HCT116 (cell line): ENCODE results near the gene SIAH2. TPM values are rescaled to one million over a fixed set of nuclear protein-coding genes. Genes with fewer than 3 reads are reported as not detected.

Experiments used
- ATAC-seq: fragments of 200-7000 bp; cut with Tn5 transposase; 2 replicates; pipeline ENCODE4 v1.9.1; 2020; ENCODE audit warnings: mild to moderate bottlenecking, moderate library complexity
- BruUV-seq: library from RNA; stranded (reverse); fragments of 400-500 nt; replicated peaks from 2 replicates; lab custom pipeline; 2021; lab: Mats Ljungman, UMichigan
- CTCF ChIA-PET: fragments of 300-600 bp; sonication (Branson Sonifier 250); formaldehyde crosslinking; loops from one replicate; lab custom pipeline; 2021; ENCODE audit warnings: antibody characterized with exemption; lab: Charles Lee
- POLR2A ChIA-PET: fragments of 300-600, 350-600 bp; sonication (Branson Sonifier 250); formaldehyde crosslinking; loops from one replicate; lab custom pipeline; 2021; ENCODE audit warnings: antibody characterized with exemption; lab: Charles Lee
- RAD21 ChIA-PET, 2 experiments: fragments of 300-600 bp; sonication (Branson Sonifier 250); formaldehyde crosslinking; loops; one replicate each; lab custom pipeline; 2023; ENCODE audit warnings: low total read pairs in 2 of 2; ENCODE audit not compliant: uncharacterized antibody in 2 of 2, unreplicated experiment in 2 of 2, low non-redundant PET in 1 of 2; lab: Charles Lee
- DNase-seq: peaks from one replicate; pipeline ENCODE4 v3.0.0-alpha.2; 2010; ENCODE audit warnings: low read depth, low spot score
- H2AFZ ChIP-seq: fragments of 200-600 bp; shearing (Covaris generic), sonication (generic); 2 replicates; pipeline ENCODE4 v1.6.1; 2017; ENCODE audit warnings: low read depth, mixed run types, mixed read lengths, antibody characterized with exemption, low read length; ENCODE audit not compliant: poor library complexity, severe bottlenecking
- H3K27ac ChIP-seq: 2 replicates; pipeline ENCODE4 v1.5.1; 2012; ENCODE audit warnings: low read depth, low read length
- H3K27me3 ChIP-seq: fragments of 200-600 bp; sonication (generic); 2 replicates; pipeline ENCODE4 v1.6.1; 2016; ENCODE audit warnings: mixed run types, low read length, mixed read lengths; ENCODE audit not compliant: insufficient read depth
- H3K36me3 ChIP-seq, 2 experiments: fragments of 200-500 bp in 1 of 2; fragments of 200-600 bp in 1 of 2; sonication (Bioruptor generic) in 1 of 2; sonication (generic) in 1 of 2; 2 replicates each; pipeline versions ENCODE4 v1.5.1 to v1.6.1; 2014 to 2016; ENCODE audit warnings: low read length in 2 of 2, inconsistent platforms in 1 of 2, mixed read lengths in 1 of 2, mixed run types in 1 of 2; ENCODE audit not compliant: insufficient read depth in 2 of 2, control insufficient read depth in 1 of 2
- H3K4me1 ChIP-seq, 2 experiments: fragments of 200-600 bp in 1 of 2; sonication (generic) in 1 of 2; 2 replicates each; pipeline versions ENCODE4 v1.5.1 to v1.6.1; 2012 to 2017; ENCODE audit warnings: low read length in 2 of 2, inconsistent platforms in 1 of 2, mild to moderate bottlenecking in 1 of 2, mixed read lengths in 1 of 2, mixed run types in 1 of 2, moderate library complexity in 1 of 2; ENCODE audit not compliant: insufficient read depth in 2 of 2, control insufficient read depth in 1 of 2
- H3K4me2 ChIP-seq: fragments of 200-600 bp; sonication (generic); 2 replicates; pipeline ENCODE4 v1.6.1; 2017; ENCODE audit warnings: mixed run types, low read length, mixed read lengths
- H3K4me3 ChIP-seq, 2 experiments: fragments of 200-600 bp in 1 of 2; sonication (generic) in 1 of 2; replicated peaks in 1 of 2; 2 replicates each; pipeline ENCODE4 v1.5.1; 2011 to 2016; ENCODE audit warnings: low read length in 2 of 2, control low read depth in 1 of 2, low read depth in 1 of 2, mild to moderate bottlenecking in 1 of 2, mixed read lengths in 1 of 2, mixed run types in 1 of 2
- H3K79me2 ChIP-seq: fragments of 200-600 bp; sonication (generic); 2 replicates; pipeline ENCODE4 v1.6.1; 2017; ENCODE audit warnings: mild to moderate bottlenecking, mixed run types, low read length, moderate library complexity, mixed read lengths; ENCODE audit not compliant: insufficient read depth
- H3K9ac ChIP-seq: fragments of 200-600 bp; sonication (generic); 2 replicates; pipeline ENCODE4 v1.6.1; 2016; ENCODE audit warnings: low read length, mixed read lengths
- H3K9me2 ChIP-seq: fragments of 200-600 bp; sonication (generic), shearing (Covaris generic); 2 replicates; pipeline ENCODE4 v1.6.1; 2017; ENCODE audit warnings: mixed run types, mild to moderate bottlenecking, moderate library complexity; ENCODE audit not compliant: insufficient read depth
- H3K9me3 ChIP-seq, 2 experiments: fragments of 200-500 bp in 1 of 2; fragments of 200-600 bp in 1 of 2; sonication (Bioruptor generic) in 1 of 2; sonication (generic) in 1 of 2; 2 replicates each; pipeline ENCODE4 v1.6.1; 2014 to 2017; ENCODE audit warnings: low read length in 2 of 2, mixed read lengths in 2 of 2, inconsistent platforms in 1 of 2, low read depth in 1 of 2, mild to moderate bottlenecking in 1 of 2, mixed run types in 1 of 2, moderate library complexity in 1 of 2; ENCODE audit not compliant: control insufficient read depth in 1 of 2, insufficient read depth in 1 of 2
- H4K20me1 ChIP-seq: fragments of 200-600 bp; sonication (generic), shearing (Covaris generic); 2 replicates; pipeline ENCODE4 v1.6.1; 2017; ENCODE audit warnings: mixed run types, mild to moderate bottlenecking, moderate library complexity; ENCODE audit not compliant: insufficient read depth
- ELF1 ChIP-seq: IDR thresholded peaks from 2 replicates; pipeline ENCODE4 v1.6.1; 2012; ENCODE audit warnings: low read depth, borderline replicate concordance
- FOSL1 ChIP-seq: IDR thresholded peaks from 2 replicates; pipeline ENCODE4 v1.6.1; 2012; ENCODE audit warnings: low read depth
- intact Hi-C: fragments of 100-400 bp; cut with micrococcal nuclease; formaldehyde crosslinking; loops from 2 replicates; pipeline ENCODE4 v1.10.0; 2022
- total RNA-seq: library from RNA; stranded (reverse); gene quantifications from one replicate; pipeline ENCODE4 v1.2.1, GENCODE V29; 2021; ENCODE audit not compliant: unreplicated experiment
- TF ChIP-seq, protein P1 (sequence below): IDR thresholded peaks from 2 replicates; pipeline ENCODE4 v1.6.1; 2011; ENCODE audit warnings: mild to moderate bottlenecking, low read length, moderate library complexity; ENCODE audit not compliant: insufficient replicate concordance; ENCODE audit errors: extremely low read depth

The SIAH2 gene
- total RNA-seq, 1 experiment from 2014 or later: 39.9 TPM

DNA sequence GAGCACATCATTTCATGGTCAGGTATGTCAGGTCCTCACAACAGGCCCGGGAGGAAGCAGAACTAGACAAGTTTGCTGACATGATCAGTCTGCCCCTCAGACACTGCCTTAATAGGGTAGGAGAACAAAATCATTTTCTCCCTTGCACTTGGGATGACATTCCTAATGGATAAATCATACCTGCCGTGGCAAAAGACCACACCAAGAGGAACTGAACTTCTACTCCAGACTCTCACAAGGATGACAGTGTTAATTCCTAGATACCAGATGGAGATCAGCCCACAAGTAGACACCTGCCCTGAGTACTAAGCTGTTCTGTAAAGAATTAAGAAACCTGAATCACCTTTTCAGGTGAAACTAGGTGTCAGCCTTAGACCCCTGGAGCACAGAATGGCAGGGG is 19.5 kb downstream of the SIAH2 start:
- no TSS peak for BruUV-seq
- no peak overlapping the region for H2AFZ ChIP-seq
- H3K27ac ChIP-seq: peak overlapping the region; percentile 14; the same call in 1 of the 2 replicates
- ChIA-PET POLR2A (interaction anchor here (0.5 kb wide), 1 partner anchor 18 kb away, joined by 3 read pairs; no protein-coding TSS in a partner anchor), CTCF (no interaction called here), RAD21 (no interaction called here)
- H3K36me3 ChIP-seq: peaks cover 3 to 5% of the 10 kb centered on the region in 2 experiments; a peak in 1 of 4 replicates
- peaks cover 19 to 50% of the 10 kb centered on the region in 2 experiments for H3K4me1 ChIP-seq
- peak overlapping the region; percentile 35 for H3K4me2 ChIP-seq
- no peaks in the 10 kb centered on the region for H3K9me3 ChIP-seq
- no peak for TF ChIP-seq ELF1
- peak; percentile 37; the same call in 1 of the 2 replicates for TF ChIP-seq FOSL1
- intact Hi-C loops: no loop called here
- H3K9me2 ChIP-seq: no peaks in the 10 kb centered on the region
- peak; percentile 40; the same call in 1 of the 2 replicates for ATAC-seq
- H3K9ac ChIP-seq: 0 out of 2 replicates have a peak overlapping the region, but pooled peaks have one; percentile 7
- H3K79me2 ChIP-seq: peaks cover 74% of the 10 kb centered on the region
- no peak overlapping the region for H3K4me3 ChIP-seq
- peaks cover 12% of the 10 kb centered on the region; the same call in 1 of the 2 replicates for H4K20me1 ChIP-seq
- no peaks in the 10 kb centered on the region for H3K27me3 ChIP-seq
- DNase-seq: no peak

GRCh38 chr3:150742679-150743078 is 20.3 kb downstream of the SIAH2 start:
- no peak for DNase-seq
- POLR2A ChIA-PET: no interaction called here
- CTCF ChIA-PET: no interaction called here
- Histone ChIP-seq H3K4me1 (peaks cover 25 to 58% of the 10 kb centered on the region in 2 experiments), H3K9me2 (no peaks in the 10 kb centered on the region), H4K20me1 (peaks cover 9% of the 10 kb centered on the region; the same call in 1 of the 2 replicates), H3K27ac (no peak overlapping the region), H3K9ac (no peak overlapping the region), H3K36me3 (peaks cover 3 to 5% of the 10 kb centered on the region in 2 experiments; a peak in 1 of 4 replicates), H3K9me3 (no peaks in the 10 kb centered on the region), H2AFZ (no peak overlapping the region), H3K27me3 (no peaks in the 10 kb centered on the region), H3K79me2 (peaks cover 65% of the 10 kb centered on the region), H3K4me2 (no peak overlapping the region), H3K4me3 (no peak overlapping the region)
- RAD21 ChIA-PET: no interaction called here
- ATAC-seq: no peak
- intact Hi-C loops: no loop called here
- no TSS peak for BruUV-seq
- TF ChIP-seq, protein P1, sequence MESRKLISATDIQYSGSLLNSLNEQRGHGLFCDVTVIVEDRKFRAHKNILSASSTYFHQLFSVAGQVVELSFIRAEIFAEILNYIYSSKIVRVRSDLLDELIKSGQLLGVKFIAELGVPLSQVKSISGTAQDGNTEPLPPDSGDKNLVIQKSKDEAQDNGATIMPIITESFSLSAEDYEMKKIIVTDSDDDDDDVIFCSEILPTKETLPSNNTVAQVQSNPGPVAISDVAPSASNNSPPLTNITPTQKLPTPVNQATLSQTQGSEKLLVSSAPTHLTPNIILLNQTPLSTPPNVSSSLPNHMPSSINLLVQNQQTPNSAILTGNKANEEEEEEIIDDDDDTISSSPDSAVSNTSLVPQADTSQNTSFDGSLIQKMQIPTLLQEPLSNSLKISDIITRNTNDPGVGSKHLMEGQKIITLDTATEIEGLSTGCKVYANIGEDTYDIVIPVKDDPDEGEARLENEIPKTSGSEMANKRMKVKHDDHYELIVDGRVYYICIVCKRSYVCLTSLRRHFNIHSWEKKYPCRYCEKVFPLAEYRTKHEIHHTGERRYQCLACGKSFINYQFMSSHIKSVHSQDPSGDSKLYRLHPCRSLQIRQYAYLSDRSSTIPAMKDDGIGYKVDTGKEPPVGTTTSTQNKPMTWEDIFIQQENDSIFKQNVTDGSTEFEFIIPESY: no peak
